Prostate gland (tissue), 2 donors: ENCODE measurements around the gene STRADB. TPM values are rescaled to one million over a fixed set of nuclear protein-coding genes. Genes with fewer than 3 reads are reported as not detected.

Experiments
- DNase-seq: peaks from one replicate; pipeline ENCODE4 v3.0.0-alpha.2; 2019; ENCODE audit warnings: low spot score
- H3K27ac ChIP-seq, 2 donors: fragments of 200-600 bp; sonication (generic); 2 replicates each; pipeline ENCODE4 v1.5.1; 2017 to 2019
- H3K27me3 ChIP-seq: fragments of 200-600 bp; sonication (generic); replicated peaks from 2 replicates; pipeline ENCODE4 v1.5.1; 2019; ENCODE audit not compliant: insufficient read depth
- H3K36me3 ChIP-seq, 2 donors: fragments of 200-600 bp; sonication (generic); 1 replicate in 1 of 2; 2 replicates in 1 of 2; pipeline versions ENCODE4 v1.5.1 to v1.8.1; 2017 to 2019
- H3K4me1 ChIP-seq: fragments of 200-600 bp; sonication (generic); replicated peaks from 2 replicates; pipeline ENCODE4 v1.5.1; 2019
- H3K4me3 ChIP-seq, 2 donors: fragments of 200-600 bp; sonication (generic); 2 replicates each; pipeline ENCODE4 v1.5.1; 2017 to 2019
- H3K9me3 ChIP-seq: fragments of 200-600 bp; sonication (generic); 2 replicates; pipeline ENCODE4 v1.5.1; 2017
- POLR2A ChIP-seq: fragments of 450-650 bp; IDR thresholded peaks from one replicate; pipeline ENCODE4 v1.6.1; 2016; ENCODE audit warnings: antibody characterized with exemption, mild to moderate bottlenecking
- POLR2AphosphoS5 ChIP-seq: sonication (generic); formaldehyde crosslinking; IDR thresholded peaks from one replicate; pipeline ENCODE4 v1.6.1; 2017; ENCODE audit warnings: antibody characterized with exemption
- WGBS: methylation state at CpG from one replicate; pipeline ENCODE4 v1.1.5; 2018; 5-methylcytosine and 5-hydroxymethylcytosine counted together
- intact Hi-C: fragments of 100-400 bp; cut with DNase I; formaldehyde crosslinking; loops from one replicate; pipeline ENCODE4 v1.14.2; 2022
- total RNA-seq, 2 donors: library from RNA; depleted of rRNA; stranded (reverse); fragments of >200 nt; gene quantifications; one replicate each; pipeline ENCODE4 v1.1.0, GENCODE V29; 2016
- TF ChIP-seq, protein P1 (sequence below), 4 experiments: fragments of 200-600 bp in 2 of 4; fragments of 450-650 bp in 2 of 4; sonication (generic) in 2 of 4; IDR thresholded peaks; 1 replicate in 3 of 4; 2 replicates in 1 of 4; pipeline ENCODE4 v1.5.1; 2016 to 2019; ENCODE audit warnings: antibody characterized with exemption in 4 of 4, mild to moderate bottlenecking in 2 of 4, moderate library complexity in 2 of 4

STRADB gene
- total RNA-seq, 2 donors from 2014 or later, result 20.4 to 29.8 TPM

DNA sequence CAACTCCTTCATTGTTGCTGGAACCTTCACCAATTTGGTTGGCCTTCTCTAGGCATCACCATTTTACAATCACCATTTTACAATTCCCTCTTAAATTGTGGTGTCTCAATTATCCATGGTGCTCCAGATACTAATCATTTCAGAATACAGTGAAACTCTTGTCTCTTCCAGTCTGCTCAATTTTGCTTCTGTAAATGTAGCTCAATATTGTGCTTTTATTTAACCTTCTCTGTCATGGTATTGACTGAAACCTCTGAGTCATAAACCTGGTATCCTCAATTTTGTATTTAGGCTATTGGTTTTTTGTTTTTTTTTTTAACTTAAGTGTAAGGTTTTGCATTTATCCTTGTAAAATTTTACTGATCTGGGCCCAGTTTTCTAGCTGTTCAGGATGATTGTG is 16.1 kb downstream of the STRADB start:
- Histone ChIP-seq H3K4me3 (no peak overlapping the region), H3K27ac (peak overlapping the region in 1 of 2 donors; percentile 88), H3K4me1 (peaks cover 12% of the 10 kb centered on the region), H3K36me3 (no peaks in the 10 kb centered on the region), H3K9me3 (no peaks in the 10 kb centered on the region), H3K27me3 (no peaks in the 10 kb centered on the region)
- no peak for DNase-seq
- TF ChIP-seq, protein P1, sequence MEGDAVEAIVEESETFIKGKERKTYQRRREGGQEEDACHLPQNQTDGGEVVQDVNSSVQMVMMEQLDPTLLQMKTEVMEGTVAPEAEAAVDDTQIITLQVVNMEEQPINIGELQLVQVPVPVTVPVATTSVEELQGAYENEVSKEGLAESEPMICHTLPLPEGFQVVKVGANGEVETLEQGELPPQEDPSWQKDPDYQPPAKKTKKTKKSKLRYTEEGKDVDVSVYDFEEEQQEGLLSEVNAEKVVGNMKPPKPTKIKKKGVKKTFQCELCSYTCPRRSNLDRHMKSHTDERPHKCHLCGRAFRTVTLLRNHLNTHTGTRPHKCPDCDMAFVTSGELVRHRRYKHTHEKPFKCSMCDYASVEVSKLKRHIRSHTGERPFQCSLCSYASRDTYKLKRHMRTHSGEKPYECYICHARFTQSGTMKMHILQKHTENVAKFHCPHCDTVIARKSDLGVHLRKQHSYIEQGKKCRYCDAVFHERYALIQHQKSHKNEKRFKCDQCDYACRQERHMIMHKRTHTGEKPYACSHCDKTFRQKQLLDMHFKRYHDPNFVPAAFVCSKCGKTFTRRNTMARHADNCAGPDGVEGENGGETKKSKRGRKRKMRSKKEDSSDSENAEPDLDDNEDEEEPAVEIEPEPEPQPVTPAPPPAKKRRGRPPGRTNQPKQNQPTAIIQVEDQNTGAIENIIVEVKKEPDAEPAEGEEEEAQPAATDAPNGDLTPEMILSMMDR (IDR thresholded peaks at IDR 0.05), result no peak
- TF ChIP-seq POLR2A (no peak), POLR2AphosphoS5 (no peak)
- intact Hi-C loops, result loop anchor here (5.0 kb wide), 1 partner anchor 55 kb away; no protein-coding TSS in a partner anchor

DNA sequence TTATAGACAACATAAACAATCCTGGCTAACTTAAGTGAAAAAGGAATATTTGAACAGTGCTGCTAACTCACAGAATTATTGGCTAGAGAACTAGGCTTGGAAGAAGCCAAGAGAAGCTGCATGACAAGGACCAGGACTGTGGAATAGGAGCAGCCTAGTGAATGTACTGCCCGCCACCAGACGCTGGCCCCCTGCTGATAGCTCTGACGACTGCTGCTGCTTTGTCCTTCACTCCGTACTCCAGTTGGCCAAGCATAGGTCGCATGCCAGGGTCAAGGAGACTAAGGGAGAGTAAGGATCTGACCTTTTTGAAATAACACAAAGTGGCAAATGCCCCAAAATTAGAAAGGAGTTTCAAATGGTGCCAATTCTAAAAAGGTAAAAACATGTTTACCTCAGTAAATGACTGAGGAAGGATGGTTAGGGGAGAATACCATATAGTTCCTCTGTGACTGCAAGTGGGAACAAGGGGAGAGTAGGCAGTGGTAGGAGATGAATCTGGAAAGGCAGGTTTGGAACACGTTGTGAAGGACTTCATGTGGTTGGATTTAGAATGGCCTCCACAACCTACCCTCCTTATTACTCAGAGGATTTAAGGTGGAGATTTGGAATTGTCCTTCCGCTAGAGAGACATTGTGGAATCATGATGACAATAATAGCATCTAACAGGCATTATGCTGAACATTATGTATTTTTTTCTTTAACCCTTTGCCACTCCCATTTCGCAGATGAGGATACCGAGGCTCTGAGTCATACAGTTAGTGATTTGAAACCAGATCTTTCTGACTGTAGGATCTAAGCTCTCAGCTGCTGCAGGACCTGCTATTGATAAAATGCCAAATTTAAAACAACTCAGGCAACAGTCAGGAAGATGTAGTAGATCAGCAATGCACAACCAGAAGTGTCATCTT is 19.5 kb downstream of the STRADB start:
- 87% methylated on average over 9 of the region's 9 CpGs for WGBS

DNA sequence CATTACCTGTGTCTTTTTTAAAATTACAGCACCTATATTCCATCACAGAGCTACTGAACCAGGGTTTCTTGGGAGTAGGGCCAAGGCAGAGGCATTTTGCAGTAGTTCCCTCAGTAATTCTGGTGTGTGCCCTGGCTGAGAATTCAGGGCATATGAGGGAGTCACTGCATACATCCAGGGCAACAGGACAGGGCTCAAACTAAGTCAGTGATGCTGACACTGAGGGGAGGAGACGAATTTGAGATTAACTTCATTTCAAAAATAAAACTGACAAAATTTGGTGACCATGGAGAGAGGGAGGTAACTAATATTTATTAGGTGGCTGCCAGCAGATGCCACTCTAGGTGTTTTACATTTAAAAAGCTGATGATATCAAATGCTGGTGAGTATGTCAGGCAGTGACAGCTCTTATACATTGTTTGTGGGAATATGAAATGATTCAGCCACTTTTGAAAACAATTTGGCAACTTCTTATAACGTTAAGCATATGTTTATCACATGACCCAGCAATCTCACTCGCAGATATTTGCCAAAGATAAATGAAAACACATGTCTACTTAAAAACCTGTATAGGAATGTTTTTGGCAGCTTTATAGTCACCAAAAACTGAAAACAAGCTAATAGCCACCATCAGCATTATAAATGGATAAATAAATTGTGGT is 20.3 kb downstream of the STRADB start:
- 77% methylated on average over 3 of the region's 3 CpGs for WGBS
- Histone ChIP-seq H3K9me3 (no peaks in the 10 kb centered on the region), H3K4me3 (no peak overlapping the region), H3K27ac (no peak overlapping the region), H3K36me3 (no peaks in the 10 kb centered on the region), H3K27me3 (no peaks in the 10 kb centered on the region), H3K4me1 (no peaks in the 10 kb centered on the region)
- intact Hi-C loops, result no loop called here
- TF ChIP-seq POLR2AphosphoS5 (no peak), POLR2A (no peak)
- TF ChIP-seq, protein P1 (IDR thresholded peaks at IDR 0.05), result no peak
- no peak for DNase-seq

More for the DNA sequence above, 19.5 kb downstream of the STRADB start:
- H3K4me3 ChIP-seq, result no peak overlapping the region
- H3K27ac ChIP-seq, result no peak overlapping the region
- TF ChIP-seq, protein P1 (IDR thresholded peaks at IDR 0.05), result no peak
- no peak for TF ChIP-seq POLR2AphosphoS5
- TF ChIP-seq POLR2A, result no peak
- H3K9me3 ChIP-seq, result no peaks in the 10 kb centered on the region
- H3K4me1 ChIP-seq, result peaks cover under 1% of the 10 kb centered on the region
- no peak for DNase-seq
- no peaks in the 10 kb centered on the region for H3K27me3 ChIP-seq
- intact Hi-C loops, result no loop called here
- H3K36me3 ChIP-seq, result no peaks in the 10 kb centered on the region

DNA sequence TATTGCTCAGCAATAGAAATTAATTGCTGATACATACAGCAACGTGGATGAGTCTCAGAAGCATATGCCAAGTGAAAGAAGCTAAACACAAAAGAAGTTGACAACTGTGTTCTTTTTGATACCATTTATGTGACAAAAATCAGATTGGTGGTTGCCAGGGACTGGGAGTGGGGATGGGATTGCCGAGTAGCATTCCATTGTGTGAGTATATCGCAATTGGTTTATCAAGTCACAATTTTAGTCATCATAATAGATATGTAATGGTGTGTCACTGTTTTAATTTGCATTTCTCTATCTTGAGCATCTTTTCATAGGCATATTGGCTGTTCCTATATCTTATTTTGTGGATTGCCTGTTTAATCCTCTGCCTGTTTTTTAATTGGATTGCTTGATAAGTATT is 20.9 kb downstream of the STRADB start:
- TF ChIP-seq, protein P1 (IDR thresholded peaks at IDR 0.05), result no peak
- no peak for TF ChIP-seq POLR2AphosphoS5
- no peak for TF ChIP-seq POLR2A
- WGBS, result 77% methylated on average over 3 of the region's 3 CpGs
- H3K27me3 ChIP-seq, result no peaks in the 10 kb centered on the region
- no peaks in the 10 kb centered on the region for H3K9me3 ChIP-seq
- H3K4me3 ChIP-seq, result no peak overlapping the region
- no peak for DNase-seq
- no peaks in the 10 kb centered on the region for H3K4me1 ChIP-seq
- intact Hi-C loops, result no loop called here
- H3K27ac ChIP-seq, result no peak overlapping the region
- no peaks in the 10 kb centered on the region for H3K36me3 ChIP-seq
